SHP77 treated with DMSO at 0.1 percent for 48 hours (cell line): Measurements from ENCODE around the gene SMARCA4.
"Not testable (repeated sequence)": the region's sequence is repeated elsewhere in the genome, so short reads cannot be mapped to it uniquely, and the experiment has no call there.

ENCODE experiments used
- DNase-seq: peaks from one replicate; lab custom pipeline; 2025; lab: John Stamatoyannopoulos, UW

The SMARCA4 gene

GRCh38 chr19:10929402-10929794 lies 31.4 kb upstream of the SMARCA4 start:
- DNase-seq = no peak

- no peak for DNase-seq
Measured at GRCh38 chr19:10935371-10936059, 25.3 kb upstream of the SMARCA4 start.

- DNase-seq = peak; percentile 58
Measured at GRCh38 chr19:10936661-10937084, 24.2 kb upstream of the SMARCA4 start.

- DNase-seq = not testable (repeated sequence)
Measured at GRCh38 chr19:10941649-10942048, 19.2 kb upstream of the SMARCA4 start.

GRCh38 chr19:10943412-10943811 lies 17.4 kb upstream of the SMARCA4 start:
- not testable (repeated sequence) for DNase-seq

- DNase-seq = no peak
Measured at GRCh38 chr19:10945264-10945663, 15.6 kb upstream of the SMARCA4 start.

- DNase-seq = no peak
Measured at GRCh38 chr19:10946958-10947657, 13.7 kb upstream of the SMARCA4 start.

- no peak for DNase-seq
Measured at GRCh38 chr19:10952809-10953208, 8.0 kb upstream of the SMARCA4 start.

GRCh38 chr19:10959277-10959968 lies 1.4 kb upstream of the SMARCA4 start:
- not testable (repeated sequence) for DNase-seq

GRCh38 chr19:10961073-10961860 lies 437 bp downstream of the SMARCA4 start:
- no peak for DNase-seq

- no peak for DNase-seq
Measured at GRCh38 chr19:10962863-10963262, 2.0 kb downstream of the SMARCA4 start.

GRCh38 chr19:10963865-10964264 lies 3.0 kb downstream of the SMARCA4 start:
- no peak for DNase-seq

GRCh38 chr19:10964903-10965302 lies 4.1 kb downstream of the SMARCA4 start:
- DNase-seq = no peak

GRCh38 chr19:10965398-10965797 lies 4.6 kb downstream of the SMARCA4 start:
- no peak for DNase-seq

GRCh38 chr19:10966809-10967208 lies 6.0 kb downstream of the SMARCA4 start:
- no peak for DNase-seq

GRCh38 chr19:10968527-10969135 lies 7.8 kb downstream of the SMARCA4 start:
- no peak for DNase-seq

GRCh38 chr19:10971107-10971726 lies 10.4 kb downstream of the SMARCA4 start:
- no peak for DNase-seq

GRCh38 chr19:10975374-10976130 lies 14.7 kb downstream of the SMARCA4 start:
- no peak for DNase-seq

- DNase-seq = no peak
Measured at GRCh38 chr19:10976131-10976892, 15.5 kb downstream of the SMARCA4 start.

GRCh38 chr19:10977742-10978092 lies 16.9 kb downstream of the SMARCA4 start:
- no peak for DNase-seq
